Heart left ventricle (tissue), 13 donors: Measurements from ENCODE around the gene MRPL11.
"Not testable (repeated sequence)": the region's sequence is repeated elsewhere in the genome, so short reads cannot be mapped to it uniquely, and the experiment has no call there.

Source experiments
- POLR2A ChIP-seq, 2 donors: fragments of 450-650 bp; IDR thresholded peaks; one replicate each; pipeline ENCODE4 v1.6.1; 2017; ENCODE audit warnings: antibody characterized with exemption in 2 of 2, mild to moderate bottlenecking in 2 of 2, moderate library complexity in 2 of 2
- TF ChIP-seq, protein P1 (sequence below), 12 donors: fragments of 200-600 bp; sonication (generic) in 4 of 12; IDR thresholded peaks; one replicate each; pipeline versions ENCODE4 v1.5.0 to v1.8.0; 2018 to 2022; ENCODE audit warnings: antibody characterized with exemption in 12 of 12, mild to moderate bottlenecking in 5 of 12
- donor health status: ischemic (EF 13 %, LVEDD 7.1; RV severe dilation, severe dysfunction).
- donor health status: DM: no; HTN: yes; CAD: no.
- donor health status: DM: no; HTN: no; CAD: no.
- donor health status: ischemic (EF 25% LVEDD 6.9; RV normal size, moderate dysfunction).
- donor health status: ischemic (EF 25% LVEDD 5.7; RV mildly dilated, moderate dysfunction).
- donor health status: ischemic (EF 35%, LVEDD 5.7; RV mildly dilated, moderate dysfunction).
- donor health status: nonischemic (EF 11% LVEDD 7.7; RV severe dilation, severe dysfunction).
- donor health status: DM: yes; HTN: yes; CAD: no.
- donor health status: PGD.
- donor health status: ischemic (EF 29% LVEDD 5.4; RV normal size, mild dysfunction).
- donor health status: nonischemic (EF 23%, LVEDD 6.1; RV moderate dilation, normal function).

DNA sequence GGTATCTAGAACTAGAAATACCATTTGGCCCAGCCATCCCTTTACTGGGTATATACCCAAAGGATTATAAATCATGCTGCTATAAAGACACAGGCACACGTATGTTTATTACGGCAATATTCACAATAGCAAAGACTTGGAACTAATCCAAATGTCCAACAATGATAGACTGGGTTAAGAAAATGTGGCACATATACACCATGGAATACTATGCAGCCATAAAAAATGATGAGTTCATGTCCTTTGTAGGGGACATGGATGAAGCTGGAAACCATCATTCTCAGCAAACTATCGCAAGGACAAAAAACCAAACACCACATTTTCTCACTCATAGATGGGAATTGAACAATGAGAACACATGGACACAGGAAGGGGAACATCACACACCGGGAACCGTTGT, 25.5 kb upstream of the MRPL11 start:
- TF ChIP-seq POLR2A (IDR thresholded peaks at IDR 0.05), result not testable (repeated sequence)
- TF ChIP-seq, protein P1, sequence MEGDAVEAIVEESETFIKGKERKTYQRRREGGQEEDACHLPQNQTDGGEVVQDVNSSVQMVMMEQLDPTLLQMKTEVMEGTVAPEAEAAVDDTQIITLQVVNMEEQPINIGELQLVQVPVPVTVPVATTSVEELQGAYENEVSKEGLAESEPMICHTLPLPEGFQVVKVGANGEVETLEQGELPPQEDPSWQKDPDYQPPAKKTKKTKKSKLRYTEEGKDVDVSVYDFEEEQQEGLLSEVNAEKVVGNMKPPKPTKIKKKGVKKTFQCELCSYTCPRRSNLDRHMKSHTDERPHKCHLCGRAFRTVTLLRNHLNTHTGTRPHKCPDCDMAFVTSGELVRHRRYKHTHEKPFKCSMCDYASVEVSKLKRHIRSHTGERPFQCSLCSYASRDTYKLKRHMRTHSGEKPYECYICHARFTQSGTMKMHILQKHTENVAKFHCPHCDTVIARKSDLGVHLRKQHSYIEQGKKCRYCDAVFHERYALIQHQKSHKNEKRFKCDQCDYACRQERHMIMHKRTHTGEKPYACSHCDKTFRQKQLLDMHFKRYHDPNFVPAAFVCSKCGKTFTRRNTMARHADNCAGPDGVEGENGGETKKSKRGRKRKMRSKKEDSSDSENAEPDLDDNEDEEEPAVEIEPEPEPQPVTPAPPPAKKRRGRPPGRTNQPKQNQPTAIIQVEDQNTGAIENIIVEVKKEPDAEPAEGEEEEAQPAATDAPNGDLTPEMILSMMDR (IDR thresholded peaks at IDR 0.05), result not testable (repeated sequence)
